Naive B cell (primary cell): Measurements from ENCODE around the gene TUBE1. TPM values are rescaled to one million over a fixed set of nuclear protein-coding genes. Genes with fewer than 3 reads are reported as not detected.

Experiments
- ATAC-seq, 2 donors: fragments of 150-1000 bp; cut with Tn5 transposase; 2 replicates each; pipeline ENCODE4 v1.10.0; 2021; ENCODE audit warnings: low read depth in 2 of 2, mild to moderate bottlenecking in 2 of 2, moderate library complexity in 2 of 2
- DNase-seq: peaks from one replicate; pipeline ENCODE4 v3.0.0; 2022
- H3K27ac Mint-ChIP-seq, 6 donors: one replicate each; pipeline ENCODE4 v1.8.0; 2020 to 2022; ENCODE audit warnings: mild to moderate bottlenecking in 6 of 6, mixed read lengths in 6 of 6, moderate library complexity in 5 of 6, inconsistent platforms in 2 of 6
- H3K27me3 Mint-ChIP-seq, 3 donors: one replicate each; pipeline ENCODE4 v1.8.0; 2021 to 2022; ENCODE audit warnings: mixed read lengths in 3 of 3, mild to moderate bottlenecking in 1 of 3
- H3K36me3 Mint-ChIP-seq, 2 donors: one replicate each; pipeline ENCODE4 v1.8.0; 2020 to 2022; ENCODE audit warnings: mixed read lengths in 2 of 2, inconsistent platforms in 1 of 2, mild to moderate bottlenecking in 1 of 2
- H3K4me1 Mint-ChIP-seq, 3 donors: one replicate each; pipeline ENCODE4 v1.8.0; 2020 to 2022; ENCODE audit warnings: mixed read lengths in 3 of 3, inconsistent platforms in 1 of 3, mild to moderate bottlenecking in 1 of 3, moderate library complexity in 1 of 3
- H3K4me3 Mint-ChIP-seq, 8 donors: one replicate each; pipeline ENCODE4 v1.8.0; 2020 to 2022; ENCODE audit warnings: mild to moderate bottlenecking in 8 of 8, mixed read lengths in 8 of 8, moderate library complexity in 8 of 8, inconsistent platforms in 2 of 8
- H3K9me3 Mint-ChIP-seq, 7 donors: one replicate each; pipeline ENCODE4 v1.8.0; 2020 to 2022; ENCODE audit warnings: mixed read lengths in 7 of 7, mild to moderate bottlenecking in 5 of 7, inconsistent platforms in 2 of 7, moderate library complexity in 1 of 7
- polyA plus RNA-seq, 6 donors: library from polyadenylated mRNA; unstranded; fragments of 300-500 nt; fragmentation: Illumina TruSeq; gene quantifications; one replicate each; pipeline ENCODE4 v1.2.3, GENCODE V29; 2021; ENCODE audit warnings: low read depth in 6 of 6

The TUBE1 gene
- polyA plus RNA-seq, 6 donors from 2014 or later, result 8.1 to 14.5 (median 11.5) TPM

GRCh38 chr6:112024464-112024863 lies 62.8 kb downstream of the TUBE1 start:
- ATAC-seq, result no peak
- no peak for DNase-seq
- H3K27ac Mint-ChIP-seq, result no peak overlapping the region
- H3K4me3 Mint-ChIP-seq, result no peak overlapping the region
- no peaks in the 10 kb centered on the region for H3K27me3 Mint-ChIP-seq
- H3K9me3 Mint-ChIP-seq, result peaks cover 6 to 16% (median 8%) of the 10 kb centered on the region in 7 donors
- peaks cover 12 to 16% of the 10 kb centered on the region in 2 donors for H3K36me3 Mint-ChIP-seq
- H3K4me1 Mint-ChIP-seq, result peaks cover 13 to 17% (median 14%) of the 10 kb centered on the region in 3 donors

GRCh38 chr6:112022749-112023148 lies 64.5 kb downstream of the TUBE1 start:
- Mint-ChIP-seq H3K27ac (no peak overlapping the region), H3K27me3 (no peaks in the 10 kb centered on the region), H3K4me3 (no peak overlapping the region), H3K36me3 (peaks cover 12 to 16% of the 10 kb centered on the region in 2 donors), H3K9me3 (peaks cover 6 to 16% (median 8%) of the 10 kb centered on the region in 7 donors), H3K4me1 (peaks cover 0 to 2% (median 2%) of the 10 kb centered on the region in 3 donors)
- no peak for ATAC-seq
- no peak for DNase-seq

DNA sequence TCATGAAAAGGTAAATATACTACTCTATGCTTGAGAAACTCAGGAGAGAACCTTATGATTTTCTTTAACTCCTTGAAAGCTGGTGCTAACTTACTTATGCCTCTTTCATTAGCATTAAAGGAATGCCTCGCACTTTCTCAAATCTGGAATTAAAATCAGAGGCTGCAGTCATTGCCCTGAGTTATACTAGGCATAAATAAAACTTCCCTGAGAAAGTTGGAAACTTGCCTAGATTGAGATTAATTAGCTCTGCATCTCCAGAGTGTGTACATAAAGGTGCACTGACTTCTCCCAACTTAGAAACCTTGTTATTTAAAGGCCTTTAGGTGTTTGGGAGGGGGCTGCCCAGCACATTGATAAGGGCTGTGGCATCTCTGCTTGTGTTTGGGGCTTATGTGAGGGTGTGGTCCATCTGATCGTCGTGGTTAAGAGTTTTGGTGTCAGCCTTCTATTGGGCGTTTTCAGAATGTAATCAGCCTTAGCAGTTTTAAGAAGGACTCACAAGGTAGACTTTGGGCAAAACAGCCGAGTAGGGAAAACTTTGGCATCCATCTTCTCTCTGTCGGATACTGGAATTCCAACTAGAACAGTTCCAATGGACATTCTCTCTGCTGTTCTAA lies 65.5 kb downstream of the TUBE1 start:
- Mint-ChIP-seq H3K4me3 (no peak overlapping the region), H3K27ac (no peak overlapping the region), H3K9me3 (peaks cover 6 to 16% (median 8%) of the 10 kb centered on the region in 7 donors), H3K36me3 (peaks cover 12 to 16% of the 10 kb centered on the region in 2 donors), H3K27me3 (no peaks in the 10 kb centered on the region), H3K4me1 (no peaks in the 10 kb centered on the region)
- DNase-seq (no peak), ATAC-seq (no peak)

Other genes starting within 250 kb of the TUBE1 start
- 10 to 100 TPM; 53.1 to 94.5 (median 78.7) TPM for gene FYN, start 214.0 kb downstream of the TUBE1 start, polyA plus RNA-seq
- under 1 TPM in 2 of 6 donors, not detected in 4; 0.11 to 0.15 TPM for gene CCN6, start 33.4 kb downstream of the TUBE1 start, polyA plus RNA-seq
- 1 to 10 TPM; 2.7 to 9.0 (median 4.7) TPM for gene FAM229B, start 109 bp upstream of the TUBE1 start, polyA plus RNA-seq
- gene LAMA4, start 167.1 kb upstream of the TUBE1 start, polyA plus RNA-seq, result not detected